CD4-positive, alpha-beta T cell treated with Interleukin-17A for 1 hour (primary cell): ENCODE measurements around the gene PSG3.
A peak's percentile ranks its signal among the peaks of the same experiment; 100 is the strongest.
"Not testable (repeated sequence)": the region's sequence is repeated elsewhere in the genome, so short reads cannot be mapped to it uniquely, and the experiment has no call there.

Experiments
- DNase-seq: peaks from one replicate; pipeline ENCODE4 v3.0.0-alpha.2; 2020

PSG3 gene

DNA sequence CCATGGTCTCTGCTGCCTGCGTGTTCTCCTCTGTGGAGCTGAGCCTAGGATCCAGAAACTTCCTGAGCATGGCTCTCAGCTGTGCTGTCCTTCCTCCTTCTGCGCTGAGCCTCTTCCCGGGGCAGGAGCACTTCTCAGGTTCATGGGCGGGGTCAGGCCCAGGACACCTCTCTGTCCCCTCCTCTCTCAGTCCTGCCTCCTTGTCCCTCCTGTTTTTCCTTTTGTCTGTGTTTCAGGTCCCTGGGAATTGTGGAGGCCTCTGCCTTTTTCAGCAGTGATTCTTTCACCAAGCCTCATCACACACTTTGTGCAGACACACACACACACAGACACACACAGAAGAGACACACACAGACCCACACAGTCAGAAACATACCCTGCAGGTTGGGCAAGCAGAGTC lies at the start of gene PSG3:
Gene PSG3 (minus strand): TSS at position 101 of the 400 bp plus-strand sequence. CDS start 97 bp downstream, at position 4.
- not testable (repeated sequence) for DNase-seq

DNA sequence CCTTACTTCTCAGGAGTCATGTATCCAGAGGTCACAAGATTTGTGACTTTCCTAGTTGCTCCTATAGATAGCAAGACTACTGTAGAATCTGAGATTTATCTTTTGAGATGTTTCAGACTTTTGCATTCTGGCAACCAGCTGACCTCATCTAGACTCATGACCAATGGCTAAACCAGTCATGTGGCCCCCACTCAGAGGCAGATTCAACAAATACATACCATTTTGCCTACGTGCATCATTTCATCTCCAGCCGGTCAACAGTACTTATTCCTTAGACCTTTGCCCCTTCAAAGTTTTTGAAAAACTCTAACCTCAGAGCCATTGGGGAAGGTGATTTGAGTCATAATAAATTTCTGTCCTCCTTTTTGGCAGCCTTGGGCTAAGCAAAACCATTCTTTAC lies 48.5 kb upstream of the PSG3 start:
- DNase-seq = not testable (repeated sequence)

DNA sequence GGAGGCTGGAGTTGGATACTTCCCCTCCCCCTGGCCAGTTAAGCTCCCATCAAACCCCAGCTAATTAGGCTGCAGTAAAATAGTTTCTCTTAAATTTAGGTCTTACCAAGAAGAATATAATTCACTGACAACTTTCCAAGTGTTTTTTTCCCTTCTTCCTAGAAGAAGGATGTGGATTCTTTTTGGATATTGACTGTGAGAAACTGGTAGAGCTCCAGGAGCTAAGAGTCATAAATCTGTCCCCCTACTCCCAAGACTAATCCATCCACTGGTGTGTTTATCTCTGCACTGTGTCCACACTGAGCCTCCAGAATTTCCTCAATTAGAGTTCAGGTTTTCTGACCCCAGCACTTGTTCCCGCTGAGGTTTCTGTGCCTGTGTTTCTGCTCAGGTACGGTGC lies 47.5 kb upstream of the PSG3 start:
- not testable (repeated sequence) for DNase-seq

DNA sequence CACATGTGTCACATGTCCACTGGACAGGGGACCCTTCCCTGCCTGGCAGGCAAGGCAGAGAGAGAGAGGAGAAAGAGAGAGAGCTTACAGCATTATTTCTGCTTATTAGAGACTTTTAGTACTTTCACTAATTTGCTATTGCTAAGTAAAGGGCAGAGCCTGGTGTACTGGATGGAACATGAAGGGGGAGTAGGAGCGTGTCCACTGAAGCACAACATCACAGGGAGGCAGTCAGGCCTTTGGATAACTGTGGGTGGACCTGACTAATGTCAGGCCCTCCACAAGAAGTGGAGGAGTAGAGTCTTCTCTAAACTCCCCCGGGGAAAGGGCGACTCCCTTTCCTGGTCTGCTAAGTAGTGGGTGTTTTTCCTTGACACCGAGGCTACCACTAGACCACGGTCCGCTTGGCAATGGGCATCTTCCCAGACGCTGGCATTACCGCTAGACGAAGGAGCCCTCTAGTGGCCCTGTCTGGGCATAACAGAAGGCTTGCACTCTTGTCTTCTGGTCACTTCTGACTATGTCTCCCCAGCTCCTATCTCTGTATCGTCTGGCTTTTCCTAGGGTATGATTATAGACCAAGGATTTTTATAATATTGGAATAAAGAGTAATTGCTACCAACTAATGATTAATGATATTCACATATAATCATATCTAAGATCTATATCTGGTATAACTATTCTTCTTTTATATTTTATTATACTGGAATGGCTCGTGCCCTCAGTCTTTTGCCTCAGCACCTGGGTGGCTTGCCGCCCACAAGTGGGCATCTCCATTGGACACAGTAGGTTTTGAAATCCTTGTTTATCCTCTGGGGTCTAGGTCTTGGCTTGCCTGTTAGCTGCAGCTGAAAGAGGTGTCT lies 36.7 kb upstream of the PSG3 start:
- peak; percentile 4 for DNase-seq

DNA sequence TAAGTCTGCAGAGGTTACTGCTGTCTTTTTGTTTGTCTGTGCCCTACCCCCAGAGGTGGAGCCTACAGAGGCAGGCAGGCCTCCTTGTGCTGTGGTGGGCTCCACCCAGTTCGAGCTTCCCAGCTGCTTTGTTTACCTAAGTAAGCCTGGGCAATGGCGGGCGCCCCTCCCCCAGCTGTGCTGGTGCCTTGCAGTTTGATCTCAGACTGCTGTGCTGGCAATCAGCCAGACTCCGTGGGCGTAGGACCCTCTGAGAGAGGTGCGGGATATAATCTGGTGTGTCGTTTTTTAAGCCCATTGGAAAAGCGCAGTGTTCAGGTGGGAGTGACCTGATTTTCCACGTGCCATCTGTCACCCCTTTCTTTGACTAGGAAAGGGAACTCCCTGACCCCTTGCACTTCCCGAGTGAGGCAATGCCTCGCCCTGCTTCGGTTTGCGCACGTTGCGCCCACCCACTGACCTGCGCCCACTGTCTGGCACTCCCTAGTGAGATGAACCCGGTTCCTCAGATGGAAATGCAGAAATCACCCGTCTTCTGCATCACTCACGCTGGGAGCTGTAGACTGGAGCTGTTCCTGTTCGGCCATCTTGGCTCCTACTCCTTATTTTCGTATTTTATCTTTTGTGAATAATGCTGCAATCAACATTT lies 34.4 kb upstream of the PSG3 start:
- DNase-seq = not testable (repeated sequence)

DNA sequence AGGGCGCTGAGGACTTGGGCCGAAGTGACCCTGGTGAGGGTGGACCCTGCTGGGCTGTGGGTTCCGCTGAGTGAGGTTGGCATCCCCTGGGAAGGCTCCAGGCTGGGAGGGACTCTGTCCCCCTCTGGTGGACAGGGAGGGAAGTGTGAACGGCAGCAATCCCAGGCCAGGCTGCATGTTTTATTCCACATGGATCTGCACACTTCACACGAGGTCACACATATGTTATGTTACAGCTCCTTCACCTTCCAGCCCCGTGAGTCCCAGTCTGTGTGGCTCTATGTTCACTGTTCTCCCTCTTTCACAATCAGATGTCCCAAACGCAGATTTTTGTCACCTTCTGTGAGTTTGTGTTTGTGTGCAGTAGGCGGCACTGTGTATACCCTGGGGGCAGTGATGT lies 27.0 kb upstream of the PSG3 start:
- not testable (repeated sequence) for DNase-seq

DNA sequence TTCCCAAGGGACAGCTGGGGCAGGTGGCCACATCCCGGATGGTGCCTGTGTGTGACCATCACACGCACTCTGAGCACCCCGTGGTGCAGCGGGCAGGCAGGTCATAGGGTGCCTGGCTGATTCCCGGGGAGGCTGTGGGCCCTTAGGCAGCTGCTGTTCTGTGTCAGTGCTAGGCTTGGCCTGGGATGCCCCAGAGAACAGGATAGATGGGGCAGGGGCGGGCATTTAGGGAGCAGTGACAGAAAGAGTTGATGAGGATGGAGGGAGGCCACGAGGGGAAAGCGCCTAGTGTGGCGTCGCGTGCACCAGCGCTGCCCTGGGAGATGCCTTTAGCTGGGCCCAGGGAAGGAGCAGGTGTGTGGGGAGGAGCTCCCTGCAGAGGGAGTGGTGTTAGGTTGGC lies 26.6 kb upstream of the PSG3 start:
- DNase-seq = not testable (repeated sequence)

DNA sequence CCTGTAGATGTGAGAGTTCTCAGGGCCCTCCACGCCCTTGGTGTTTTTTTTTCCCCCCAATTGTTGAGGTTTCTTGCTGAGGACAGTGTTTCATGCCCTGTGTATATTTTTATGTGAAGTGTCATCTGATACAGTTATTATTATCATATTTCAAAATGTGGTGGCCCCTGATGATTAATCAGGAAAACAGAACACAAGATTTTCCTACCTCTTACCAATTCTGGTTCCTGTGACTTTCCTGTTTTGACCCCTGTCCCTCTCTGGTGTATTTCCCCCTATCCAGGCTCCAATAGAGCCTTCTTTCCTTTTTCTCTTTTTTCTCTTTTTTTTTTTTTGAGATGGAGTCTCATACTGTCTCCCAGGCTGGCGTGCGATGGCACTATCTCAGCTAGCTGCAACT lies 24.6 kb upstream of the PSG3 start:
- no peak for DNase-seq

DNA sequence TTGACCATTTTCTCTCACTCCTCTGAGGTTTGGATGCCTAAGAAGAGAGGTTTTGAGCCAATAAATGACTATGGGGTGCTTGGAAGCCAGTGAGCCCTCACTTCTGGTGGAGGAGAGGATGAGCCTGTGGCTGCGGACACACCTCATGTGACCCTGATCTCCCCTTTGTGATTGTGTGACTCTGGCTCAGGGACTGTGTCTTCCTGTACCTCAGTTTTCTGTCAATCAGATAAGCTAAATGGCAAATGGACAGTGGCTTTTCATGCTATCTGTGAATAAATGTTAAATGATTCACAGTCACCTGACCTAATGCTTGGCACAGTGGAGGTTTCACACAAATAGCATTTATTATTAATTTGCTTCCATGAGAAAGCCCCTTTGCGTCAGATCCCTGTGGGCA lies 22.5 kb upstream of the PSG3 start:
- DNase-seq = no peak

DNA sequence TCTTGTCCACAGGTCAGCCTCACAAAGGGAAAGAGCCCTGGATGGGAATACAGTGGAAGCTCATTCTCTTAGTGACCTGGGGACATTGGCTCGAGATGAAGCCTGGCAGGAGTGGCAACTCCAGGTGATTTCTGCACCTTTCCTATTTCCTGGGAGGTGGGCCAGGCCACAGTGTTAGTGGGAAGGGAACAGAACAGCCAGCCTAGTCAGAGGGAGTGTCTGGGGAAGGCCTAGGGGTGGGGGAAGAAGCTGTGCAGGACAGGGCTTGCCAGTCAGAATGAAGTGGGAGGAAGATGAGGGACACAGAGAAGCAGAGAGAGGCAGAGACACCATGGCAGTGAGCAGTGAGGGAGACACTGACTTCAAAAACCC lies 21.6 kb upstream of the PSG3 start:
- DNase-seq = not testable (repeated sequence)

DNA sequence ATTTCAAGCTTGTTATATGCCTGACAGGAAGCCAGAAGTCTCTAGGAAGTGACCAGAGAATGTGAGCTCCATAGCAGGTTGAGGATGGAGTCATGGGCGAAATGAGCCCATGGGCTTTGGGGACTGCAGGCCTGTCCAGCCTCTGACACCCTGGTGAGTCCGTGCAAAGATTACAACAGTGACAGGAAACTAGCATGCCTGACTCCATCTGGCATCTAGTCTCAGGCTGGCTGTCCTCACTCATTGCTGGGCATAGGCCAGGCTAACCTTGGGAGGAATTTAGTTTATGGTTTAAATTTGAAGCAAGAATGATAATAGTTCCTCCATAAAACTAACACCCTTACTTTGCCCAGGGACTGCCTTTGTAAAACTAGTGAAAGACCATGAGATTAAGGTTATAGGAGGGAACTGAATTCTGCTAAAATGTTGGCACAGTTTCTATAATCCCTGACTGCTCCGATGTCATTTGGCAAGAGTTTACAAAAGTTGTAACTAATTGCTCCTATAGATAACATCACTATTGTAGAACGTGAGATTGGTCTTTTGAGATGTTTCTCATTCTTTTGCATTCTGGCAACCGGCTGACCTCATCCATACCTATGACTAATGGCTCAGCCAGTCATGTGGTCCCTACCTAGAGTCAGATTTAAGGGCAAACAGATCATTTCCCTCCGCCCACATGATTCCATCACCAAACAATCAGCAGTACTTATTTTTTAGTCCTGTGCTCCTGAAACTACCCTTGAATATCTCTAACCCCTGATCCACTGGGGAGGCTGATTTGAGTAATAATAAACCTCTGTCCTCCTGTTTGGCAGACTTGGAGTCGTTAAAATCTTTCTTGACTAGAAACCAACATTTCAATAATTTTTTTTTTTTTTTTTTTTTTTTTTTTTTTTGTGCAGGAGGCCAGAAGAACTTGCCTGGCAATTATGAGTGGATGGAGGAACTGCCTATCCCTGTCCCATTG lies 21.0 kb upstream of the PSG3 start:
- not testable (repeated sequence) for DNase-seq

DNA sequence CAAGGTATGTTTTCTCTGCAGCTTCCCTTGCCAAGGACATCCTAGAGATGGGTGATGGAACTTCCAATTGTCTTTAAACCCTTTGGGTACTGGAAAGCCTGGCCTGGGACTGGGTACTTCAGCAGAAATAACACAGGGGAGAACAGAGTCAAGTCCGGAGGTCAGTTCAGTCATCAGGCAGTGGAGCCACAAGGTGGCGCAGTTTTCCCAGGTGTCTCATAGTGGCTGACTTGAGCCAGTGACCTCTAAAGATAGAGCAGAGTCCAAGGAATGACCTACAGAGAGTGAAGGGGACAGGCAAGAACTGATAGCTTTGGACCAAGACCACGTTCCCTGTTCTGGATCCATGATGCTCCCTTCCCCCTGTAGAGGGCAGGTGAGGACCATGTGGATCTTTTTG lies 18.4 kb upstream of the PSG3 start:
- DNase-seq = not testable (repeated sequence)

DNA sequence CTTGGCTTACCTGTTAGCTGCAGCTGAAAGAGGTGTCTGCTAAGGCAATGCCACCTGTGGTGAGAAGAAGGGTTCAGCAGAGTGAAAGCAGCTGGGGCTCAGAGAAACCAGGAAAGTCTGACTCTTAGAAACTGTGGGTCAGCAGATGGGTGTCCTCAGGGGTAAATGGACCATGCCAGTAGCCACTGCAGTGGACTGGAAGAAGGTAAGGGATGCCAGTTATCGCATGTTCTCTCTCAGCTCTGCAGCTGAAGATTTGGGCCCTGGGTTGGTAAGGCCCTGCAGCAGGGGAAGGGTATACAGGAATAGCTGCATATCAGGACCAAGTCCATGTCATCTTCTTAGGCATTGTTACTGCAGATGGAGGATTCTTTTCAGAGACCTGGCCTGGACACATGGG lies 12.0 kb upstream of the PSG3 start:
- DNase-seq = not testable (repeated sequence)

DNA sequence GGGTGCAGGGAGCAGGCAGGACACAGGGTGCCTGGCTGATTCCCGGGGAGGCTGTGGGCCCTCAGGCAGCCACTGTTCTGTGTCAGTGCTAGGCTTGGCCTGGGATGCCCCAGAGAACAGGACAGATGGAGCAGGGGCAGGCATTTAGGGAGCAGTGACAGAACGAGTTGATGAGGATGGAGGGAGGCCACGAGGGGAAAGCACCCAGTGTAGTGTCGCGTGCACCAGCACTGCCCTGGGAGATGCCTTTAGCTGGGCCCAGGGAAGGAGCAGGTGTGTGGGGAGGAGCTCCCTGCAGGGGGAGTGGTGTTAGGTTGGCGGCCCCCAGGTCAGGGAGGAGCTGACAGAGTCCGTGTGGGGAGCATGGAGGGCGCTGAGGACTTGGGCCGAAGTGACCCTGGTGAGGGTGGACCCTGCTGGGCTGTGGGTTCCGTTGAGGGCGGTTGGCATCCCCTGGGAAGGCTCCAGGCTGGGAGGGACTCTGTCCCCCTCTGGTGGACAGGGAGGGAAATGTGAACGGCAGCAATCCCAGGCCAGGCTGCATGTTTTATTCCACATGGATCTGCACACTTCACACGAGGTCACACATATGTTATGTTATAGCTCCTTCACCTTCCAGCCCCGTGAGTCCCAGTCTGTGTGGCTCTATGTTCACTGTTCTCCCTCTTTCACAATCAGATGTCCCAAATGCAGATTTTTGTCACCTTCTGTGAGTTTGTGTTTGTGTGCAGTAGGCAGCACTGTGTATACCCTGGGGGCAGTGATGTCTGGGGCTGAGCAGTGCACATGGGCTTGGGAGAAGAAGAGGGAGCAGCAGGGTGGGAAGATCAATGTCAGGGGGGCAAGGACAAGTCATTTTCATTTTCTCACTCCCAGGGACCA lies 1.7 kb upstream of the PSG3 start:
- not testable (repeated sequence) for DNase-seq

DNA sequence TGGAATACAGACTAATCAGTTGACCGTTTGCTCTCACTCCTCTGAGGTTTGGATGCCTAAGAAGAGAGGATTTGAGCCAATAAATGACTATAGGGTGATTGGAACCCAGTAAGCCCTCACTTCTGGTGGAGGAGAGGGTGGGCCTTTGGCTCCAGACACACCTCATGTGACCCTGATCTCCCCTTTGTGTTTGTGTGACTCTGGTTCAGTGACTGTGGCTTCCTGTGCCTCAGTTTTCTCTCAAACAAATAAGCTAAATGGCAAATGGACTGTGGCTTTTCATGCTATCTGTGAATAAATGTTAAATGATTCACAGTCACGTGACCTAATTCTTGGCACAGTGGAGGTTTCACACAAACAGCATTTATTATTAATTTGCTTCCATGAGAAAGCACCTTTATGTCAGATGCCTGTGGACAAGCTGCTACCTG lies 2.7 kb downstream of the PSG3 start:
- not testable (repeated sequence) for DNase-seq

DNA sequence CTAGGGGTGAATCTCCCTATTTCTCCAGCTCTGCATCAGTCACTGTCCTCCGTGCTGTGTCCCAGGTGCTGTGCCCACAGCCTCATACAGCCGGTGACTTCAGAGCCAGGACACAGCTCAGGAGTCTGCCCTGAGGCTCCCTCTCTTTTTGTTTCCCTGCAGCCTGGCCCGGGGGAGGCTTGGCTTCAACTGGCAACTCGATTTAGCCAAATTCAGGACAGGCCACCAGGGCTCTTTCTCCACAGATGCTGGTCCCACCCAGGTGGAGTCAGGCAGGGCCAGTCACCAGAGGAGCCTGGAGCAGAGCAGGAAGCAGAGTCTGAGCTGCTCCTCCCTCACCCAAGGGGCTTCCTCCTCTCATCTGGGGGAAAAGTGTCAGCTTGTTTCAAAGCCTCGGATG lies 11.9 kb downstream of the PSG3 start:
- DNase-seq = not testable (repeated sequence)

DNA sequence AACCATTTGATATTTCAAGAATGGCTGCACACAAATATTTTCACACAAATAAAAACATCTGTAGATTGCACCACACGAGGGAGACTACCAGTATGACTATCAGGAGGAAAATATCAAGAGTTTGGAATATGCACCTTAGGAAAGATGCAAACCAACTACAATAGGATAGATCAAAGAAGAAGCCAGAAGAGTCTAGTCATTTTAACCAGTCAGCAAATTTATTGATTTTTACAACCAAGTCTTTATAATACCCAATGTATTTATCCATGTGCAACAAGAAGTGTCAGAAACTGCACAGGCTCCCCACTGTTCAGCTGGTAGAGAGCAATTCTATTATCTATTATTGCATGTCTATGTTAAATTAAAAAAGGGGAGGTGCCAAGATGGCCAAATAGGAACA lies 26.3 kb downstream of the PSG3 start:
- not testable (repeated sequence) for DNase-seq

DNA sequence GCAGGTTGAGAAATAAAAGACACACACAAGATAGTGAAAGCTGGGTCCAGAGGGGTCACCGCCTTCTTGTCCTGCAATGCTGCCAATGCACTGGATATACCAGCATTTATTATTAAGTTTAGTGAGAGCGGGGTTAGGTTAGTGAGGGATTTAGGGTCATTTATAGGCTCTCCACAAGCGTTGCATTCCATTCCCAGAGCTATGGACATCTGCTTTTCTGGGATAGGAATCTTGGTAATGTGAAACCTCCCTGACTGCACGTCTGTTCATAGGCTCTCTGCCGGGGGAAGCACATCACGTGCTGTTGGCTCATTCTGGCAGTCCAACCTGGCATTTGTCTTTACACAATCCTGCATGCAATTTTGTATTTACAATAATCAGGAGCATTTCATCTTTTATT lies 27.5 kb downstream of the PSG3 start:
- DNase-seq = not testable (repeated sequence)

DNA sequence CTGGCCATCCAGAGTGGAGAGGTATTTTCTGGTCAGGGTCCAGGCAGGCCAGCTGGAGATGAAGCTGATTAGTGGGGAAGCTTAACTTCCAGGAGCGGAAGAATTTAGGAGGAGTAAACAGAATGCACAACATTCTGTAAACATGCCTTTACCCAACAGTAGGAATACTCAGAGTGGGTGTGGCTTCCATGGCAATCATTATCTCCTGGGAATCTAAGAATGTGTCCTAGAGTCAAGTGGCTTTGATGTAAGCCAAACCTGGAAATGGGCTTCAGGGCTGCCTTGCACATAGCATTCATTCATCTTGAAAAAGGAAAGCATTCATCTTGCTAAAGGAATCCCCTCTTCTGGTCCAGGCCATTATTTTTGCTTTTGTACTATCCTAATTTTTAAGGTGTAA lies 29.3 kb downstream of the PSG3 start:
- DNase-seq = not testable (repeated sequence)

DNA sequence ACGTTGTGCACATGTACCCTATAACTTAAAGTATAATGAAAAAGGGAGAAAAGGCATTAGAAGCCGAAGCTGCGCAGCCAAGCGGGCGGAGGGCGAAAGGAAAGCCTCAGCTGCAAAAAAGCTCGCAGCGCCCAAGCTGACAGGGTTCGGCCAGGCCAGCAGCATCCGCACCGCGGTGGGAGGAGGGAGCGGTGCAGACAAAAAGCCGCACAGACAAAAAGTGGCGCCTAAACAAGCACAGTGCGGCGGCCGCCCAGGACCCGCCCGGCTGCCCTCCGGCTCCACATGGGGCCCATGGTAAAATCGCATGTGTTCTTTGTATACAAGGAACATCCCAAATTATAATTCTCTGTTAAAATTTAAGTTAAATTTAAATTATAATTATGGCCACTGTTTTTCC lies 42.4 kb downstream of the PSG3 start:
- no peak for DNase-seq

DNA sequence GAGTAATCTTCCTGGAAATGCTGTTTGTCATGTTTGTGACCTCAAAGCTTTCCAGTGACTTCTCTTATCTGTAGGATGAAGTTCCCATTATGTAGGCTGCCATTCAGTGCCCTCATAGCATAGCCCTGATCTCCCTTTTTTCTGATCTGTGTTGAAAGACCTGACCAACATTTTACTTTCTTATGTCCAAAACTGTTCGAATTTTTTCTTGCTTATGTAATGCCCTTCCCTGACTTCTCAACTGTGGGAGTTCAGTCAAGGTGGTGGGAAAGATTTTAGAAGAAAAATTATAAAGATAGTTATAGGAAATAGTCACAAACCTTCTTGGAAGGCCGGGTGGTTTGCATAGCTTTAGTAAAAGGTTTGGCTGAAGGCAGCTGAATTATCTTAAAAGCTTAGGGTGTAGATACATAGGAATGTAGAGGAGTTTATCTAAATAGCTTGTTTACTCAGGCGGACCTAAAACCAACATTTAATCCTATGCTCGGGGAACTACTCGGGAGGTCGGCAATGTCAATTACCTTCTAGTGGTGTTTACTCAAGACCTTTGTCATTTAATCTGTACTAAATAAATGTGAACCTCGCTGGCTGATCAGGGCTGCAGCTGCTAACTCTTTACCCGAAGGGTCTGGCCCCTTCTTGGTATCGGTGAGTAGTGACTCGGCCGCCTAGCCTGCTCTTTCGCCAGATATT lies 44.3 kb downstream of the PSG3 start:
- no peak for DNase-seq
